Endothelial cell of coronary artery (primary cell): ENCODE measurements around the gene NXF2. TPM values are rescaled to one million over a fixed set of nuclear protein-coding genes. Genes with fewer than 3 reads are reported as not detected.

ENCODE experiments used
- total RNA-seq: library from RNA; depleted of rRNA; stranded (reverse); fragments of >200 nt; gene quantifications from 2 replicates; pipeline ENCODE4 v1.2.3, GENCODE V29; 2014

The NXF2 gene
- not detected in 2 replicates for total RNA-seq

DNA sequence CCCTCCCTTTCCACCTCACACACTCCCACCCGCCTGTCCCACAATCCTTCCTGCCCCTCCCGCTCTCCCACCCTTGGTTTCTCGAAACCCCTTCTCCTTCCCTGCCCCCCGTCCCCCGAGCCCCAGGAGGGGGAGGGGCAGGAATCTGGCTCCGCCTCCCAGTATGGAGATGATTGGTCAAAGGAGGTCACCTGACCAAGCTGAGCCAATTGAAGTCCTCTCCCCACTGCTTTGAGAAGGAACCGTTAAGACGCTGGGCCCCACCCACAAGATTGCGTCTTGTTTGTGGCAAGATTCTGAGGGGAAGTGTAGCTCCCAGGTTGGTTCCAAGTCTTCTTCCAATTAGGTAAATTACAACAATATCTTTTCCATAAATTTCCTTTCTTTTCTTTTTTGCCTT is at the start of gene NXF2:
Gene NXF2, plus strand, starts transcription at position 275 of the 400 bp plus-strand sequence. CDS start 59,912 bp downstream, outside the sequence.

DNA sequence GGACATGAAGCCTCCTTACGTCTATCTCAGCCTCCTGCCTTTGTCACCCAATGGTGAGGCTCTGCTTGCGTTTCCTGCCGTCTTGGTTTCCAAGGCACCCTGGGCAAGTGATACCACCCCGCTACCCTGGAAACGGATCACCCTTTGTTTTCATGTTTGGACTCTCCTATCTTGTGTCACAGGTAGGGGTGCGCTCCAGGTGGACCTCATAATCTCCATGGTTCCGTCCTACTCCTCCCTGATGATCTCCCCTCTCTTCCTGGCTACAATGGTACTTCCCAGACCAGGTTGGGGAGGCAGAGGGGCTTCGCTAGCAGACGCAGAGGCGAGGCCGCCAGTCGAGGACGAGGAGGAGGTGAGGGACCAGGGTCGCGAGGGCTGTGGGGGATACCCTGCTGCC is 32.0 kb upstream of the NXF2 start, which contains the start of gene TCP11X1:
Gene TCP11X1, plus strand, starts transcription at position 316 of the 400 bp plus-strand sequence.

Other genes with a start within 250 kb of the NXF2 start
- gene TCEAL2, start 121.5 kb upstream of the NXF2 start, total RNA-seq, result not detected in 2 replicates
- gene TCEAL6, start 104.7 kb upstream of the NXF2 start, total RNA-seq, result not detected in 2 replicates
- 1.7 and 3.9 TPM in 2 replicates for gene BEX5, start 91.2 kb upstream of the NXF2 start, total RNA-seq
- not detected in 2 replicates for gene TCP11X1, start 31.9 kb upstream of the NXF2 start, total RNA-seq
- not detected in 2 replicates for gene NXF2B, start 192.8 kb downstream of the NXF2 start, total RNA-seq
- gene TCP11X2, start 224.6 kb downstream of the NXF2 start, total RNA-seq, result not detected in 2 replicates